Measurements from ENCODE around the gene CFC1B.
"Not testable (repeated sequence)": the region's sequence is repeated elsewhere in the genome, so short reads cannot be mapped to it uniquely, and the experiment has no call there.

Gene CFC1B

DNA sequence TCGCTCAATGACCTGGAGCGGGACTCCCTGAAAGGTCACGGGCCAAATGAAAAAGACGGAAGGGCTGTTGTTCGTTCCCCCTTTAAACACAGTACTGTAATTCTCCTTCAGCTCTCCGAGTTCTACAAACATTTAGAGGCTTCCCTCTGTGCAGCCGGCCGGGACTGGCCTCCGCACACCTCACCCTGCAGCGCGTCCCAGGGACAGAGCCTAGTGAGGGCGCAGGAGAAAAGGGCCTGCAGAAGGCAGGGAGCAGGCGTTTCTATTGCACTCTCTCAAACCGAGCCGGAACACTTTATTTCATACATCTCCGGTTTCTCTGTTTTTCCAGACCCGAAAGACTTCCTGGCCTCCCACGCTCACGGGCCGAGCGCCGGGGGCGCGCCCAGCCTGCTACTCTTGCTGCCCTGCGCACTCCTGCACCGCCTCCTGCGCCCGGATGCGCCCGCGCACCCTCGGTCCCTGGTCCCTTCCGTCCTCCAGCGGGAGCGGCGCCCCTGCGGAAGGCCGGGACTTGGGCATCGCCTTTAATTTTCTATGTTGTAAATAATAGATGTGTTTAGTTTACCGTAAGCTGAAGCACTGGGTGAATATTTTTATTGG lies 6.4 kb downstream of the CFC1B start:
- H3K9me3 ChIP-seq (ENCODE audit: control extremely low read depth in 1 of 5, control insufficient read depth in 4 of 5, insufficient read depth in 2 of 5, low read depth in 1 of 5, low read length in 4 of 5); H3K36me3 ChIP-seq (ENCODE audit: control insufficient read depth in 4 of 4, insufficient read depth in 4 of 4, low read length in 3 of 4); H3K4me3 ChIP-seq (ENCODE audit: control insufficient read depth in 1 of 7, extremely low read depth in 1 of 7, insufficient read depth in 4 of 7, low read depth in 2 of 7, low read length in 6 of 7); DNase-seq; POLR2A ChIA-PET; H3K27ac ChIP-seq (ENCODE audit: insufficient read depth in 1 of 2, low read depth in 1 of 2, low read length in 2 of 2, poor library complexity in 1 of 2, severe bottlenecking in 2 of 2); H3K4me1 ChIP-seq (ENCODE audit: control extremely low read depth in 1 of 4, control insufficient read depth in 4 of 4, insufficient read depth in 4 of 4, low read length in 3 of 4); H3K27me3 ChIP-seq (replicated peaks in 2 of 5; ENCODE audit: control insufficient read depth in 4 of 5, insufficient read depth in 5 of 5, low read length in 4 of 5); CTCF ChIA-PET: not testable (repeated sequence)
- WGBS (ENCODE audit: insufficient coverage): no CpG with 5 or more reads among the region's 40 CpGs

DNA sequence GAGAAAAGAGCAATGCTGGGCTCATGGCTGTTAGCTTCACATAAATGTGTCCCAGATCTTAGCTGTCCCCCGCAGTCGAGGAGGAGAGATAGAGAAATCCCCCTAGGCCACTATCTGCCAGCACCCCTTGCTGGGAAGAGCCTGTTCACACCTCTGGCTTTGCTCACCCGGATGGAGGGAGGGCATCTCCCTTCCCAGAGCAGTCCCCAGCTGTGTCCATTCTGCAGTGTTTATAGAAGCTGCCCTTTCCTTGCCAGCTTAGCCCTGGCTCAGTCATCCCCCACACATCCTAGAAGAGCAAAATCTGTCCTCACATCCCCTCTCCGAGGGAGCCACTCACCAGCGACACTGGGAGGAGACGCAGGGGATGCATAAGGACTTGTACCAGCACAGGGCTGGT lies 8.5 kb downstream of the CFC1B start:
- H3K4me3 ChIP-seq (ENCODE audit: control insufficient read depth in 1 of 7, extremely low read depth in 1 of 7, insufficient read depth in 4 of 7, low read depth in 2 of 7, low read length in 6 of 7); H3K4me1 ChIP-seq (ENCODE audit: control extremely low read depth in 1 of 4, control insufficient read depth in 4 of 4, insufficient read depth in 4 of 4, low read length in 3 of 4); DNase-seq; H3K27ac ChIP-seq (ENCODE audit: insufficient read depth in 1 of 2, low read depth in 1 of 2, low read length in 2 of 2, poor library complexity in 1 of 2, severe bottlenecking in 2 of 2); POLR2A ChIA-PET; H3K27me3 ChIP-seq (replicated peaks in 2 of 5; ENCODE audit: control insufficient read depth in 4 of 5, insufficient read depth in 5 of 5, low read length in 4 of 5); H3K9me3 ChIP-seq (ENCODE audit: control extremely low read depth in 1 of 5, control insufficient read depth in 4 of 5, insufficient read depth in 2 of 5, low read depth in 1 of 5, low read length in 4 of 5); CTCF ChIA-PET; H3K36me3 ChIP-seq (ENCODE audit: control insufficient read depth in 4 of 4, insufficient read depth in 4 of 4, low read length in 3 of 4): not testable (repeated sequence)
- WGBS (ENCODE audit: insufficient coverage): no CpG with 5 or more reads among the region's 6 CpGs

DNA sequence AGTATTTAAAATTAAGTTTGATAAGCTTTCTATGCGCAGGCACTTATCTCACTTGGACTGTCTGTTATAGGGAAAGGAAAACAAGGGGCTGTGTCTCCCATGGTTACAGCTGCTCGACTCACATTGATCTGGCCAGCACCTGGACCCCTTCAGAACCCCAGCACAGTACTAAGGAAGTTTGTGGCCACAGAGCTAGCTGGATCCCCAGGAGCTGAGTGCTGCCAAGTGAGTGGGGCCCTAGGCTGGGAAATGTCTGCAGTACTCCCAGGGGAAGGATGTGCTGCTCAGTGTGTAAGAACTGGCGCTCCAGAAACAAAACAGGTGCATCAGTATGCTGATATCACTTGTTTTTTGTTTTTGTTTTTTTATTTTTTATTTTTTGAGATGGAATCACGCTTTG lies 9.2 kb downstream of the CFC1B start:
- CTCF ChIA-PET; H3K27ac ChIP-seq (ENCODE audit: insufficient read depth in 1 of 2, low read depth in 1 of 2, low read length in 2 of 2, poor library complexity in 1 of 2, severe bottlenecking in 2 of 2); H3K27me3 ChIP-seq (replicated peaks in 2 of 5; ENCODE audit: control insufficient read depth in 4 of 5, insufficient read depth in 5 of 5, low read length in 4 of 5); DNase-seq; POLR2A ChIA-PET; H3K4me1 ChIP-seq (ENCODE audit: control extremely low read depth in 1 of 4, control insufficient read depth in 4 of 4, insufficient read depth in 4 of 4, low read length in 3 of 4); H3K36me3 ChIP-seq (ENCODE audit: control insufficient read depth in 4 of 4, insufficient read depth in 4 of 4, low read length in 3 of 4); H3K9me3 ChIP-seq (ENCODE audit: control extremely low read depth in 1 of 5, control insufficient read depth in 4 of 5, insufficient read depth in 2 of 5, low read depth in 1 of 5, low read length in 4 of 5); H3K4me3 ChIP-seq (ENCODE audit: control insufficient read depth in 1 of 7, extremely low read depth in 1 of 7, insufficient read depth in 4 of 7, low read depth in 2 of 7, low read length in 6 of 7): not testable (repeated sequence)
- WGBS (ENCODE audit: insufficient coverage): no CpG with 5 or more reads among the region's 4 CpGs

DNA sequence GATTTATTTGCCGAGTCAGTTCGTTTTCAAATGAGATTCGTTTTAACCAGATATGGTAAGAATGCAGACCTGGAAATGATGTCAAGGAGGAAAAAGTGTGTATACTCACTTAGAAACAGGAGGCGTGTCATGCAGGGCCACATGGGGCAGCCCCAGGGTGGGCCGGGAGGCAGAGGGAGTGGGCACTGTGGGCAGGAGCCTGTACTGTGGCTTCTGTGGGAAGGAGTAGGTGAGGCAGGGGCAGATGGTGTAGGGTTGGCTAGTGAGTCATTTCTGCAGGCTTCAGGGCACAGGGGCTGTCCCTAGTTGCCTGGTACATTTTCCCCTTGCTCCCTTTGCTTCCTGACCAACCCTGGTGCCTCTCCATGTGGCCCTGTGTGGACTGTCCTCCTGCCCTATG lies 10.2 kb downstream of the CFC1B start:
- POLR2A ChIA-PET, CTCF ChIA-PET: not testable (repeated sequence)

DNA sequence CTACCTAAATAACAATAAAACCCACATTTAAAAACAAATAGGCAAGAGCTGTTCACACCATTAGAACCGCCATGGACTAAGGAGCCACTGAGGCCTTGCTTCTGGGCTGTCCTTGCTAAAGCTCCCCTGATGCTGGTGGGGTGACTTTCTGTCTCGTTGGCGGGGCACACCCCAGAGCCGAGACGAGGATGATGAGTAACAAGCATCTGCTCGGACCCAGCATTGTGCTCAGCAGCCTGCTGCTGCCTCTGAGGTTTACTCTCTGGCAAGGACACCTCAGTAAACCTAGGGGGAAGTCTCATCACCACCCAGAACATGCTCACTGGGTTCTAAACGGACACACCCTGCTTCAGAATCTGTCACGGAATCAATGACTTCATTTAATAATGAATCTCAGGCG lies 10.7 kb downstream of the CFC1B start:
- no CpG with 5 or more reads among the region's 9 CpGs for WGBS (ENCODE audit: insufficient coverage)
- DNase-seq; H3K27me3 ChIP-seq (replicated peaks in 2 of 5; ENCODE audit: control insufficient read depth in 4 of 5, insufficient read depth in 5 of 5, low read length in 4 of 5); H3K36me3 ChIP-seq (ENCODE audit: control insufficient read depth in 4 of 4, insufficient read depth in 4 of 4, low read length in 3 of 4); H3K4me3 ChIP-seq (ENCODE audit: control insufficient read depth in 1 of 7, extremely low read depth in 1 of 7, insufficient read depth in 4 of 7, low read depth in 2 of 7, low read length in 6 of 7); H3K9me3 ChIP-seq (ENCODE audit: control extremely low read depth in 1 of 5, control insufficient read depth in 4 of 5, insufficient read depth in 2 of 5, low read depth in 1 of 5, low read length in 4 of 5); H3K4me1 ChIP-seq (ENCODE audit: control extremely low read depth in 1 of 4, control insufficient read depth in 4 of 4, insufficient read depth in 4 of 4, low read length in 3 of 4); POLR2A ChIA-PET; CTCF ChIA-PET; H3K27ac ChIP-seq (ENCODE audit: insufficient read depth in 1 of 2, low read depth in 1 of 2, low read length in 2 of 2, poor library complexity in 1 of 2, severe bottlenecking in 2 of 2): not testable (repeated sequence)

More for the DNA sequence above, 10.2 kb downstream of the CFC1B start:
- H3K27me3 ChIP-seq (replicated peaks in 2 of 5; ENCODE audit: control insufficient read depth in 4 of 5, insufficient read depth in 5 of 5, low read length in 4 of 5); H3K27ac ChIP-seq (ENCODE audit: insufficient read depth in 1 of 2, low read depth in 1 of 2, low read length in 2 of 2, poor library complexity in 1 of 2, severe bottlenecking in 2 of 2); H3K9me3 ChIP-seq (ENCODE audit: control extremely low read depth in 1 of 5, control insufficient read depth in 4 of 5, insufficient read depth in 2 of 5, low read depth in 1 of 5, low read length in 4 of 5); H3K4me1 ChIP-seq (ENCODE audit: control extremely low read depth in 1 of 4, control insufficient read depth in 4 of 4, insufficient read depth in 4 of 4, low read length in 3 of 4); H3K36me3 ChIP-seq (ENCODE audit: control insufficient read depth in 4 of 4, insufficient read depth in 4 of 4, low read length in 3 of 4); H3K4me3 ChIP-seq (ENCODE audit: control insufficient read depth in 1 of 7, extremely low read depth in 1 of 7, insufficient read depth in 4 of 7, low read depth in 2 of 7, low read length in 6 of 7); DNase-seq: not testable (repeated sequence)
- WGBS (ENCODE audit: insufficient coverage): no CpG with 5 or more reads among the region's 5 CpGs

DNA sequence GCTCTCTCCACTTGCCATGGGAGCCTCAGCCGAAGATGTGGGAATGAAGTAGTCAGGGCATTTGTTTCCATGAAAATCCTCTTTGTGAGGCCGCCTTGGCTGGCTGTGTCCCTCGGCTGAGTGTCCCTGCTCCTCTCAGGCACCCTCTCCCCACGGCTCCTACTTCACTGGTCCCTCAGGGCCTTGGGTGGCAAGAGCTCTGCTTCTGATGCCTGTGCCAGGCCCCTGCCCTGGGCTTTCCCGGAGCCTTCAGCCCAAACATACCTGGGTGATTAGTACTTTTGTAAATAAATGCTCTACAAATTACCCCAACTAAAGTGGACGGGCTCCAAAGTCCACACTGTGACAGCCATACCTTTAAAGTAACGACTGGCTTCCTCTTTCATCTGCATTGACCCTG lies 15.6 kb downstream of the CFC1B start:
- H3K4me3 ChIP-seq (ENCODE audit: control insufficient read depth in 1 of 7, extremely low read depth in 1 of 7, insufficient read depth in 4 of 7, low read depth in 2 of 7, low read length in 6 of 7); DNase-seq; H3K36me3 ChIP-seq (ENCODE audit: control insufficient read depth in 4 of 4, insufficient read depth in 4 of 4, low read length in 3 of 4); H3K27ac ChIP-seq (ENCODE audit: insufficient read depth in 1 of 2, low read depth in 1 of 2, low read length in 2 of 2, poor library complexity in 1 of 2, severe bottlenecking in 2 of 2); H3K9me3 ChIP-seq (ENCODE audit: control extremely low read depth in 1 of 5, control insufficient read depth in 4 of 5, insufficient read depth in 2 of 5, low read depth in 1 of 5, low read length in 4 of 5); POLR2A ChIA-PET; CTCF ChIA-PET; H3K4me1 ChIP-seq (ENCODE audit: control extremely low read depth in 1 of 4, control insufficient read depth in 4 of 4, insufficient read depth in 4 of 4, low read length in 3 of 4); H3K27me3 ChIP-seq (replicated peaks in 2 of 5; ENCODE audit: control insufficient read depth in 4 of 5, insufficient read depth in 5 of 5, low read length in 4 of 5): not testable (repeated sequence)
- no CpG with 5 or more reads among the region's 7 CpGs for WGBS (ENCODE audit: insufficient coverage)

DNA sequence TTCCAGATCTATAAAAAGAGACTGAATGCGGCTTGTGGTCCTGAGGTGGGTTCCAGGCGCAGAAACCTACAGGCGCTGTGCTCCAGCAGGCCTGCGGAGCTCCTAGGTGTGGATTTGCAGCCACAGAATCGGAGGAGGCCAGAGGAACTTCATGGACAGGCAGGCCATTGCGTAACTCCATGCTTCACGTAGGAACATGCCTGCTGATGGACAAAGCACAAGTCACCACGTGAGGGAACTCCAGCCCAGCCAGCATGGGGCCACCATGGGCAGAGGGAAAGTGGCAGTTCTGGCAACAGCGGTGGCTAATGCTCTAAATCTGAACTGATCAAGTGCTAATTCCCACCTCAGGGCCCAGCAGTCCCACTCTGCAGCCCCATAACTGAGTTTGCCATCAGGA lies 17.2 kb downstream of the CFC1B start:
- POLR2A ChIA-PET; CTCF ChIA-PET; H3K9me3 ChIP-seq (ENCODE audit: control extremely low read depth in 1 of 5, control insufficient read depth in 4 of 5, insufficient read depth in 2 of 5, low read depth in 1 of 5, low read length in 4 of 5); DNase-seq; H3K4me3 ChIP-seq (ENCODE audit: control insufficient read depth in 1 of 7, extremely low read depth in 1 of 7, insufficient read depth in 4 of 7, low read depth in 2 of 7, low read length in 6 of 7); H3K27ac ChIP-seq (ENCODE audit: insufficient read depth in 1 of 2, low read depth in 1 of 2, low read length in 2 of 2, poor library complexity in 1 of 2, severe bottlenecking in 2 of 2); H3K4me1 ChIP-seq (ENCODE audit: control extremely low read depth in 1 of 4, control insufficient read depth in 4 of 4, insufficient read depth in 4 of 4, low read length in 3 of 4); H3K36me3 ChIP-seq (ENCODE audit: control insufficient read depth in 4 of 4, insufficient read depth in 4 of 4, low read length in 3 of 4); H3K27me3 ChIP-seq (replicated peaks in 2 of 5; ENCODE audit: control insufficient read depth in 4 of 5, insufficient read depth in 5 of 5, low read length in 4 of 5): not testable (repeated sequence)
- no CpG with 5 or more reads among the region's 9 CpGs for WGBS (ENCODE audit: insufficient coverage)
